Endothelial cell of umbilical vein (primary cell): Measurements from ENCODE around the gene TNFRSF19. TPM values are rescaled to one million over a fixed set of nuclear protein-coding genes. Genes with fewer than 3 reads are reported as not detected.

Experiments used
- BruUV-seq: library from RNA; stranded (reverse); fragments of 400-500 nt; replicated peaks from 2 replicates; lab custom pipeline; 2021; lab: Mats Ljungman, UMichigan
- CTCF ChIA-PET: fragments of 300-600, 350-600 bp; sonication (Branson Sonifier 250); formaldehyde crosslinking; loops from one replicate; lab custom pipeline; 2021; ENCODE audit warnings: antibody characterized with exemption, inconsistent platforms; lab: Charles Lee
- POLR2A ChIA-PET: fragments of 300-600, 350-600 bp; sonication (Branson Sonifier 250); formaldehyde crosslinking; loops from one replicate; lab custom pipeline; 2021; ENCODE audit warnings: antibody characterized with exemption, inconsistent platforms; lab: Charles Lee
- DNase-seq: peaks from one replicate; pipeline ENCODE4 v3.0.0-alpha.2; 2011; ENCODE audit warnings: low read depth, low spot score
- FAIRE-seq: peaks from 2 replicates; lab custom pipeline; 2011; peaks lifted over from hg19 to GRCh38; lab: Jason Lieb, UNC
- H2AFZ ChIP-seq: 2 replicates; pipeline ENCODE4 v1.6.0; 2012; ENCODE audit warnings: low read depth, low read length, control low read depth, inconsistent platforms
- H3K27ac ChIP-seq: 2 replicates; pipeline ENCODE4 v1.5.1; 2011; ENCODE audit warnings: low read depth, mild to moderate bottlenecking, control low read depth, low read length, moderate library complexity; ENCODE audit not compliant: insufficient read depth
- H3K27me3 ChIP-seq, 2 experiments: 2 replicates each; pipeline versions ENCODE4 v1.6.0 to v1.6.1; 2011; ENCODE audit warnings: low read length in 2 of 2, mixed read lengths in 1 of 2; ENCODE audit not compliant: control insufficient read depth in 2 of 2, insufficient read depth in 2 of 2
- H3K36me3 ChIP-seq, 2 experiments: 2 replicates in 1 of 2; 3 replicates in 1 of 2; pipeline ENCODE4 v1.5.1; 2011; ENCODE audit warnings: low read length in 2 of 2, mild to moderate bottlenecking in 1 of 2, moderate library complexity in 1 of 2; ENCODE audit not compliant: control insufficient read depth in 2 of 2, insufficient read depth in 2 of 2; ENCODE audit errors: extremely low read depth in 1 of 2
- H3K4me1 ChIP-seq: 3 replicates; pipeline ENCODE4 v1.5.1; 2011; ENCODE audit warnings: mild to moderate bottlenecking, low read length; ENCODE audit not compliant: control insufficient read depth, insufficient read depth; ENCODE audit errors: extremely low read depth
- H3K4me2 ChIP-seq: 2 replicates; pipeline ENCODE4 v1.6.1; 2011; ENCODE audit warnings: low read length, control low read depth, mixed read lengths; ENCODE audit not compliant: insufficient read depth
- H3K4me3 ChIP-seq, 3 experiments: fragments of 200-600 bp in 1 of 3; sonication (generic), shearing (Covaris generic) in 1 of 3; replicated peaks in 1 of 3; 2 replicates each; pipeline ENCODE4 v1.5.1; 2011 to 2016; ENCODE audit warnings: control low read depth in 3 of 3, low read length in 3 of 3, mild to moderate bottlenecking in 2 of 3, inconsistent platforms in 1 of 3, low read depth in 1 of 3, moderate library complexity in 1 of 3; ENCODE audit not compliant: insufficient read depth in 1 of 3
- H3K79me2 ChIP-seq: 2 replicates; pipeline ENCODE4 v1.6.0; 2012; ENCODE audit warnings: low read length, inconsistent platforms; ENCODE audit not compliant: control insufficient read depth, insufficient read depth
- H3K9ac ChIP-seq: replicated peaks from 2 replicates; pipeline ENCODE3; 2011; ENCODE audit warnings: low read length, control low read depth; ENCODE audit not compliant: insufficient read depth; ENCODE audit errors: extremely low read depth
- H3K9me1 ChIP-seq: replicated peaks from 3 replicates; pipeline ENCODE4 v1.6.0; 2011; ENCODE audit warnings: mild to moderate bottlenecking, low read length; ENCODE audit not compliant: control insufficient read depth, insufficient read depth; ENCODE audit errors: extremely low read depth
- H3K9me3 ChIP-seq: replicated peaks from 2 replicates; pipeline ENCODE4 v1.5.1; 2012; ENCODE audit warnings: low read length, inconsistent platforms; ENCODE audit not compliant: control insufficient read depth, insufficient read depth
- H4K20me1 ChIP-seq: replicated peaks from 2 replicates; pipeline ENCODE3; 2011; ENCODE audit warnings: mild to moderate bottlenecking, low read length; ENCODE audit not compliant: control insufficient read depth, insufficient read depth; ENCODE audit errors: extremely low read depth
- EZH2 ChIP-seq: IDR thresholded peaks from 2 replicates; pipeline ENCODE4 v1.6.1; 2012; ENCODE audit warnings: borderline replicate concordance, low read depth, mild to moderate bottlenecking, moderate library complexity, low read length, inconsistent platforms; ENCODE audit not compliant: severe bottlenecking
- GATA2 ChIP-seq: IDR thresholded peaks from 2 replicates; pipeline ENCODE4 v1.7.0; 2011; ENCODE audit warnings: low read depth, mild to moderate bottlenecking, moderate library complexity, mixed read lengths, low read length; ENCODE audit not compliant: insufficient read length, insufficient read depth
- JUN ChIP-seq: IDR thresholded peaks from 2 replicates; pipeline ENCODE4 v1.6.1; 2011; ENCODE audit warnings: borderline replicate concordance, low read depth; ENCODE audit not compliant: insufficient read length, insufficient read depth
- MYC ChIP-seq: IDR thresholded peaks from one replicate; pipeline ENCODE4 v1.6.1; 2011; ENCODE audit warnings: mild to moderate bottlenecking, low read depth, low read length
- POLR2A ChIP-seq: IDR thresholded peaks from 2 replicates; pipeline ENCODE4 v1.6.1; 2012; ENCODE audit warnings: low read depth, mild to moderate bottlenecking, control low read depth, low read length
- dilution Hi-C: fragments of 300-500 bp; cut with MboI; formaldehyde crosslinking; loops from one replicate; pipeline ENCODE4 v1.15.0; 2019; ENCODE audit warnings: low sequenced_read_pairs; ENCODE audit not compliant: extremely low pct_ligation_motif_present
- intact Hi-C: fragments of 100-400 bp; cut with micrococcal nuclease; formaldehyde crosslinking; loops from one replicate; pipeline ENCODE4 v1.10.0; 2022
- polyA plus RNA-seq, 4 experiments: library from polyadenylated mRNA; depleted of rRNA in 3 of 4; stranded (reverse) in 3 of 4; unstranded in 1 of 4; fragments of >200 nt; gene quantifications; 2 replicates each; pipeline versions ENCODE4 v1.2.1 to v1.2.3, GENCODE V29; 2011 to 2012; ENCODE audit warnings: missing spikeins in 1 of 4
- total RNA-seq: library from RNA; stranded (reverse); gene quantifications from 2 replicates; pipeline ENCODE4 v1.2.3, GENCODE V29; 2021
- TF ChIP-seq, protein P1 (sequence below): IDR thresholded peaks from 2 replicates; pipeline ENCODE4 v1.6.1; 2011; ENCODE audit not compliant: insufficient read depth, insufficient read length

Gene TNFRSF19
- total and polyA plus RNA-seq, 2 donors (not counting 3 experiments of a cell fraction or from before 2014, with no cell fraction given): 0.23 to 0.29 TPM

- peak overlapping the region; percentile 99 for H2AFZ ChIP-seq
- no peak overlapping the region for H3K27ac ChIP-seq
- dilution Hi-C loops: no loop called here
- H4K20me1 ChIP-seq: peaks cover 3% of the 10 kb centered on the region
- no peaks in the 10 kb centered on the region for H3K9me1 ChIP-seq
- TF ChIP-seq EZH2 (no peak), GATA2 (no peak), POLR2A (no peak), MYC (no peak), JUN (no peak)
- TF ChIP-seq, protein P1, sequence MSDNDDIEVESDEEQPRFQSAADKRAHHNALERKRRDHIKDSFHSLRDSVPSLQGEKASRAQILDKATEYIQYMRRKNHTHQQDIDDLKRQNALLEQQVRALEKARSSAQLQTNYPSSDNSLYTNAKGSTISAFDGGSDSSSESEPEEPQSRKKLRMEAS: no peak
- H3K27me3 ChIP-seq: peaks cover 27 to 41% of the 10 kb centered on the region in 2 experiments
- CTCF ChIA-PET: interaction anchor here (1.2 to 2.6 kb wide), 8 partner anchors 31 to 294 kb away, joined by 3 to 17 read pairs (median 5); no protein-coding TSS in a partner anchor
- peak overlapping the region; percentile 16 to 64 (median 53) for H3K4me3 ChIP-seq
- H3K36me3 ChIP-seq: no peaks in the 10 kb centered on the region
- peak overlapping the region; percentile 76 for H3K4me2 ChIP-seq
- no TSS peak for BruUV-seq
- peak overlapping the region; percentile 36 for H3K9ac ChIP-seq
- H3K9me3 ChIP-seq: no peaks in the 10 kb centered on the region
- H3K79me2 ChIP-seq: no peaks in the 10 kb centered on the region
- intact Hi-C loops: loop anchor here (1.0 to 5.0 kb wide), 5 partner anchors 113 to 308 kb away; partner anchors contain the start of gene MIPEP
- H3K4me1 ChIP-seq: peaks cover 13% of the 10 kb centered on the region
- POLR2A ChIA-PET: no interaction called here
- FAIRE-seq: peak; percentile 44
- DNase-seq: peak; percentile 81
These were observed 9.1 kb downstream of the TNFRSF19 start for GRCh38 chr13:23579072-23579895.
